Mesothelial cell of epicardium (in vitro differentiated cells): ENCODE data around the gene NOL12. TPM values are rescaled to one million over a fixed set of nuclear protein-coding genes. Genes with fewer than 3 reads are reported as not detected.

Source experiments
- DNase-seq, 2 experiments: peaks; one replicate each; pipeline ENCODE4 v3.0.0; 2021; ENCODE audit warnings: low spot score in 2 of 2; ENCODE audit not compliant: unreplicated experiment in 2 of 2
- H3K27ac Mint-ChIP-seq: 2 replicates; pipeline ENCODE4 v1.8.0; 2021; ENCODE audit warnings: mixed read lengths
- H3K27me3 Mint-ChIP-seq: 2 replicates; pipeline ENCODE4 v1.8.0; 2021; ENCODE audit warnings: low read depth, mixed read lengths
- H3K36me3 Mint-ChIP-seq: 2 replicates; pipeline ENCODE4 v1.8.0; 2021; ENCODE audit warnings: mixed read lengths
- H3K4me1 Mint-ChIP-seq: 2 replicates; pipeline ENCODE4 v1.8.0; 2021; ENCODE audit warnings: mixed read lengths
- H3K4me3 Mint-ChIP-seq: 2 replicates; pipeline ENCODE4 v1.8.0; 2021; ENCODE audit warnings: mild to moderate bottlenecking, moderate library complexity, mixed read lengths
- H3K9me3 Mint-ChIP-seq: 2 replicates; pipeline ENCODE4 v1.8.0; 2021; ENCODE audit warnings: mixed read lengths
- total RNA-seq: library from RNA; stranded (reverse); gene quantifications from 3 replicates; pipeline ENCODE4 v1.2.1, GENCODE V29; 2021
- TF ChIP-seq, protein P1 (sequence below): fragments of 200-600 bp; sonication (generic); IDR thresholded peaks from one replicate; pipeline ENCODE4 v1.5.0; 2021; ENCODE audit warnings: antibody characterized with exemption; ENCODE audit not compliant: unreplicated experiment

NOL12 gene
- total RNA-seq, 1 donor from 2014 or later = 25.2 TPM

DNA sequence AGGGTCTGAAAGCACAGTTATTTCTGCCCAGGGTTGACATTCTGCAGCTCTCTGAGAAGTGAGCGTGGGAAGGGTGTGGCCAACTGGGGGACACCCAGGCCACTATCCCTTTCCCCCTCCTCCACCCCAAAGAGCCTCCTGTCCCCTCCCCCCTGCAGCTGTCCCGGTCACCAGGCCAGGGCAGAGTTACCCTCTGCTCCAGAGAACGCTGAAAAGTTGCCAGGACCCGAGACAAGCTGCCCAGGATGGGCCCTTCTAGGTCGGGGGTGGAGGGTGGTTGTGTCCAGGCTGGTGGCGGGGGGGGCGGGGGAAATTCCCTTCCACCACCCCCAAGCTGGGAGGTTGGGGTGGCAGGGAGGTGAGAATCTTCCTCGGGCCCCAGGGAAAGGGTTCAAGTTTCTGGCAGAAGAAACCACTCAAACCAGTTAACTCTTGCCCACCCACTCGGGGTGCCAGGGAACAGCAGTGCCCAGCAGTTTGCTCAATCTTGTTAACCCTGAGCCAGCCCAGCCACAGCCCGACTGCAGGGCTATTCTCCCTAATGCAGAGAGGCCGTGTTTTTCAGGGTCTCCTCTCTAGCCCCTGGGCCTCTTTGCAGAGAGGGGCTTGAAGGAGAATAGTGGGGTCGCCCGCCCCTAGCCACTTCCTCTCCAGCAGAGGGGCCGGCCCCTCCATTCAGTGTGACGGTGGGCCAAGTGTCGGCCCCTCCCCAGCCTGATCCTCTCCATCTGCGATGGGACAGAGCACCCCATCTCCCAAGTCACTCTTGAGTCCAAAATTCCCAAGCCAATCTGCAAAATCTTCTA, 10.0 kb upstream of the NOL12 start:
- Mint-ChIP-seq H3K27ac (peak overlapping the region; percentile 95), H3K4me3 (peak overlapping the region; percentile 72), H3K36me3 (no peaks in the 10 kb centered on the region)

DNA sequence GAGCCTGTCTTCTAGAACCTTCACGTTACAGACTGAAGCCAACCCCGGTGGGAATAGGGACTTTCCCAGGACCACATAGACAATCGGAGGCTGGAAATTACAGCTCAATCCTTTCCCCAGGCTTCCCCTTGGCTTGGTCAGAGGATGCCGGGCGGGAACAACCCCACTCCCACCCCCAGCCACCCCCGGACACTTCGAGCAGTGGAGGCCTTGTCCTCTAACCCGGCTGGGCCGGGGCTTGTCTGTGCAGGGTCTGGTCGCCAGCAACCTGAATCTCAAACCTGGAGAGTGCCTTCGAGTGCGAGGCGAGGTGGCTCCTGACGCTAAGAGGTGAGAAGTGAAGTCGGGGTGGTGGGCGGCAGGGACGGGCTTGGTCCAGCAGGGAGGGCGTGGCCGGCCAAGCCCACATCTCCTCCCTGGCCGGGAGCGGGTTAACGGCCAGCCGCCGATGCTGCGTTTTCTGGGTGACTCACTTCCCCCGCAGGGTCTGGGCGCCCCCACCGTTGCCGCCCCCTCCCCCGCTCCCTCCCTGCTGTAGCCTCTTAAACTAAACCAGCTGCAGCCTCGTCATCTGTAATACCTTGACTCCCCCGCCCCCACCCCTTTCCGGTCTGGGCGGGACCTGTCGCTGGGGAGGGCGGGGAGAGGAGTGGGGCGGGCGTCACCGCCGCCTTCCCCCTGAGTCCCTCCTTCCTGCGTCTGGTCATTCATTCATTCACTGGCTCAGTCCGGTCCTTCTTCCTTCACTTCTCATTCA, 9.2 kb upstream of the NOL12 start:
- TF ChIP-seq, protein P1, sequence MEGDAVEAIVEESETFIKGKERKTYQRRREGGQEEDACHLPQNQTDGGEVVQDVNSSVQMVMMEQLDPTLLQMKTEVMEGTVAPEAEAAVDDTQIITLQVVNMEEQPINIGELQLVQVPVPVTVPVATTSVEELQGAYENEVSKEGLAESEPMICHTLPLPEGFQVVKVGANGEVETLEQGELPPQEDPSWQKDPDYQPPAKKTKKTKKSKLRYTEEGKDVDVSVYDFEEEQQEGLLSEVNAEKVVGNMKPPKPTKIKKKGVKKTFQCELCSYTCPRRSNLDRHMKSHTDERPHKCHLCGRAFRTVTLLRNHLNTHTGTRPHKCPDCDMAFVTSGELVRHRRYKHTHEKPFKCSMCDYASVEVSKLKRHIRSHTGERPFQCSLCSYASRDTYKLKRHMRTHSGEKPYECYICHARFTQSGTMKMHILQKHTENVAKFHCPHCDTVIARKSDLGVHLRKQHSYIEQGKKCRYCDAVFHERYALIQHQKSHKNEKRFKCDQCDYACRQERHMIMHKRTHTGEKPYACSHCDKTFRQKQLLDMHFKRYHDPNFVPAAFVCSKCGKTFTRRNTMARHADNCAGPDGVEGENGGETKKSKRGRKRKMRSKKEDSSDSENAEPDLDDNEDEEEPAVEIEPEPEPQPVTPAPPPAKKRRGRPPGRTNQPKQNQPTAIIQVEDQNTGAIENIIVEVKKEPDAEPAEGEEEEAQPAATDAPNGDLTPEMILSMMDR = no peak
- peak; percentile 74 to 79 for DNase-seq
- Mint-ChIP-seq H3K9me3 (no peaks in the 10 kb centered on the region), H3K36me3 (no peaks in the 10 kb centered on the region), H3K27ac (peak overlapping the region; percentile 95), H3K27me3 (no peaks in the 10 kb centered on the region), H3K4me3 (peak overlapping the region; percentile 72), H3K4me1 (peaks cover 30% of the 10 kb centered on the region)

More for the DNA sequence above, 10.0 kb upstream of the NOL12 start:
- no peak for DNase-seq
- Mint-ChIP-seq H3K27me3 (no peaks in the 10 kb centered on the region), H3K9me3 (no peaks in the 10 kb centered on the region), H3K4me1 (peaks cover 25% of the 10 kb centered on the region)
- TF ChIP-seq, protein P1 = no peak

DNA sequence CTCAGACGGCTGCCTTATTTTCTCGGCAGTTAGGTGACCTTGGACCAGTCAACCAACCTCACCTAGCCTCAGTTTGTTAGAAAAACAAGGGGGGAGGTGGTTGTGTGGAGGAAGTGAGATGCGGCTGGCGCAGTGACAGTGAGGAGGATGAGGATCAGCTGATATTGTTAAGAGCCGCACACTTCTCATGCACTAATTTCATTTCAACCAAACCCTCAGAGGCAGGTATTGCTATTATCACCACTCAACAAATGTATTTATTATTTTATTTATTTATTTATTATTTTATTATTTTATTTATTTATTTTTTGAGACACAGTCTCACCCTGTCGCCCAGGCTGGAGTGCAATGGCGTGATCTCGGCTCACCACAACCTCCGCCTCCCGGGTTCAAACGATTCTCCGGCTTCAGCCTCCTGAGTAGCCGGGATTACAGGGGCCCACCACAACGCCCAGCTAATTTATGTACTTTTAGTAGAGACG, 8.6 kb upstream of the NOL12 start:
- DNase-seq = no peak
- no peaks in the 10 kb centered on the region for H3K27me3 Mint-ChIP-seq
- H3K9me3 Mint-ChIP-seq = no peaks in the 10 kb centered on the region
- H3K36me3 Mint-ChIP-seq = no peaks in the 10 kb centered on the region
- TF ChIP-seq, protein P1 = no peak
- H3K27ac Mint-ChIP-seq = peak overlapping the region; percentile 79
- peaks cover 30% of the 10 kb centered on the region for H3K4me1 Mint-ChIP-seq
- peak overlapping the region; percentile 72 for H3K4me3 Mint-ChIP-seq

DNA sequence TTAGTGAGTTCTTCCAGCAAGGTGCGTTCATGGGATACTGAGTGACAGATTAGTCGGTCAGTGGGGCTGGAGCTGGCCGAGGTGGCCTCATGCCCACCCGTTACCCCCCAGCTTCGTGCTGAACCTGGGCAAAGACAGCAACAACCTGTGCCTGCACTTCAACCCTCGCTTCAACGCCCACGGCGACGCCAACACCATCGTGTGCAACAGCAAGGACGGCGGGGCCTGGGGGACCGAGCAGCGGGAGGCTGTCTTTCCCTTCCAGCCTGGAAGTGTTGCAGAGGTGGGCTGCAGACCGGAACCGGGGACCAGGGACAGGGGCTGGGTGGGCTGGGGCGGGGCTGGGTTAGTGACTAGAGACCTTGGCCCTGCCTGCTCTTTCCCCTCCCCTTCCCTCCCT, 7.8 kb upstream of the NOL12 start:
- TF ChIP-seq, protein P1 = no peak
- no peak for DNase-seq
- Mint-ChIP-seq H3K27ac (no peak overlapping the region), H3K4me1 (peaks cover 30% of the 10 kb centered on the region), H3K27me3 (no peaks in the 10 kb centered on the region), H3K36me3 (no peaks in the 10 kb centered on the region), H3K9me3 (no peaks in the 10 kb centered on the region), H3K4me3 (no peak overlapping the region)

DNA sequence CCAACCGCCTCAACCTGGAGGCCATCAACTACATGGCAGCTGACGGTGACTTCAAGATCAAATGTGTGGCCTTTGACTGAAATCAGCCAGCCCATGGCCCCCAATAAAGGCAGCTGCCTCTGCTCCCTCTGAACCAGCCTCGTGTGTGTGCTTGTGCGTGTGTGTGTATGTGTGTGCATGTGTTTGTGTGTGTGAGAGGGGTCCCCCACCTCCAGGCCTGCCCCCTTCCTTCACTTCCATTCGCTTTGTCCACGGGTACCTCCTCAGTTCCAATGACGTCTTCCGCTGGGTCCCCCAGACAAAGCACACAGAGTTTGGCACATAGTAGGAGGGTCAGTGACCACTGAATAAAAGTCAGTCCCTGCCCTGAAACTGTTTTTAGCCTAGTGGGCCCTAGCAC, 6.5 kb upstream of the NOL12 start:
- peaks cover 28% of the 10 kb centered on the region for H3K4me1 Mint-ChIP-seq
- TF ChIP-seq, protein P1 = no peak
- H3K4me3 Mint-ChIP-seq = no peak overlapping the region
- H3K9me3 Mint-ChIP-seq = no peaks in the 10 kb centered on the region
- H3K36me3 Mint-ChIP-seq = no peaks in the 10 kb centered on the region
- H3K27me3 Mint-ChIP-seq = no peaks in the 10 kb centered on the region
- peak overlapping the region; percentile 64 for H3K27ac Mint-ChIP-seq
- no peak for DNase-seq
